ENCODE data around the gene RBBP5.
A peak's percentile ranks its signal among the peaks of the same experiment; 100 is the strongest.

RBBP5 gene

GRCh38 chr1:205072881-205073280, 48.9 kb downstream of the RBBP5 start:
- no peak for DNase-seq

DNA sequence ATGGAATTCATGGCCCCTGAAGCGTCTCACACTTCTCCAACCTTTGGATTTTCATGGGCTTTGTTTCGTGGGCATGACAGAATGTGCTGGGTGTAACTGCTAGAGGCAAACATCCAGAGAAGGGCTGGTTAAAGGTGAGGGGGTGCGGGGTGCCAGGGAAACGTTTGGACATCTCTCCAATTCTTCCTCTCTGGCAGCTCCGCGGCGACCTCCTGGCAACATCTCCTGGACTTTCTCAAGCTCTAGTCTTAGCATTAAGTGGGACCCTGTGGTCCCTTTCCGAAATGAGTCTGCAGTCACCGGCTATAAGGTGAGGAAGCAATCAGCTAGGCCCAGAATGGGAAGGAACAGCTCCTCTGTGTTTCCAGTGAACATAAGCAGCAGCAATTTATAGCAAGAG, 49.5 kb downstream of the RBBP5 start:
- DNase-seq = no peak

- no peak for DNase-seq
Observed at GRCh38 chr1:205071801-205072200, 50.0 kb downstream of the RBBP5 start.

DNA sequence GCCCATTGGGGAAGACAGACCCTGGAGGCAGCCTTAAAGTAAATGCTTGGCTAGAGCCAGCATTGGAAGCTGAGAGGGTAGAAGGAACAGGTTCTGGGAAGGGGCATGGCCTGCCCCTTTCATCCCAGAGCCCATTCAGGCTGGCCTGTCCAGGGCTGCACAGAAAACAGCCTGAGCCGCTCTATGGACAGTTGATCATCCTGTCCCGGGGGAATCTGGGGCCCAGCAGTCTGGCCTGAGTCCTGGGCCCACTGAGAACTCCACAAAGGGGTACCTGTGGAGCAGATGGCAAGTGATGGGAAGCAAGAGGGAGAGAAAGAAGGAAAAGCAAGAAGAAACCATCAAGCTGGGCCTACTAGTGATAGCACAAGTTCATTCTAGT, 50.8 kb downstream of the RBBP5 start:
- DNase-seq = no peak

GRCh38 chr1:205069371-205070125, 52.2 kb downstream of the RBBP5 start:
- no peak for DNase-seq

GRCh38 chr1:205068457-205069040, 53.2 kb downstream of the RBBP5 start:
- DNase-seq = no peak

DNA sequence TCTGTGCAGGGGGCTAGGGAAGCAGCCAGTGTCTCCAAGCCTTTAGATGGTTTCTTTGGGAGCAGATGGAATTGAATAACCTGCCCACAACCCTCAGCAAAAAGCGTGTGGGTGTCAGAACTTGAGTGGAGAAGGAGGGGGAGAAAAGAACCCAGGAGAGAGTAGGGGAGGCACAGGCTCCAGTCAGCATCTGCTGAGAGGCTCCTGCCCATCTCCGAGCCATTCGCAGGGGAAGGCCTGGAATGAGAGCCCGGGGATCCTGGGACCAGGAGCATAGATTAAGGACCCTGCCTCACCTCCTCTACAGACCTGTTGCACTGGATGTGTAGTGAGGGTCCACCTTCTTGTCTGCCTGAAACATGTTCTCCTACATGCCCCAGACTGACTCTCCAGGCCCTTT, 53.8 kb downstream of the RBBP5 start:
- DNase-seq = no peak

DNA sequence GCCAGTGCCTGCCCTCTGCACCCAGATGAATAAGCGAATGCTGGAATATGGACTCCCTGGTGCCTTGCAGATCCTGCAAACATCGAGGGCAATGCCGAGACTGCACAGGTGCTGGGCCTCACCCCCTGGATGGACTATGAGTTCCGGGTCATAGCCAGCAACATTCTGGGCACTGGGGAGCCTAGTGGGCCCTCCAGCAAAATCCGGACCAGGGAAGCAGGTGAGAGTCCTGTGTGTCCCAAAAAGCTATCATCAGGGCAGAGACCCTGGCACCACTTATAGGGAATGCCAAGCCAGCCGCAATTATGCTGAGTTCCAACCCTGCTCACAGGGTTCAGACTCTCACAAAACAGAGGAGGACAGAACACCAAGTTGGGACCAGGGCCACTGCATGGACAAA, 54.7 kb downstream of the RBBP5 start:
- no peak for DNase-seq

GRCh38 chr1:205066141-205066818, 55.5 kb downstream of the RBBP5 start:
- peak; percentile 62 for DNase-seq

GRCh38 chr1:205065666-205066065, 56.1 kb downstream of the RBBP5 start:
- DNase-seq = no peak

- no peak for DNase-seq
Observed at GRCh38 chr1:205064741-205065316, 56.9 kb downstream of the RBBP5 start.

DNA sequence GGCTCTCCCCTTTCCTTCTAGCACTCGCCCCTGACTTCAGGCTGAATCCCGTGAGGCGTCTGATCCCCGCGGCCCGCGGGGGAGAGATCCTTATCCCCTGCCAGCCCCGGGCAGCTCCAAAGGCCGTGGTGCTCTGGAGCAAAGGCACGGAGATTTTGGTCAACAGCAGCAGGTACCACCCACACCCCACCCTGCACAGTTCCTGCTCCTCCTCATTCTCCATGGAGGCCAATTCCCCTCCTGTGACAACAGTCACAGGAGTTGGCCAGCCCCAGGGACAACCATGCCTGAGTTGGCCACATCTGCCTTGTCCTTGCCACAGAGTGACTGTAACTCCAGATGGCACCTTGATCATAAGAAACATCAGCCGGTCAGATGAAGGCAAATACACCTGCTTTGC, 57.5 kb downstream of the RBBP5 start:
- no peak for DNase-seq

- DNase-seq = no peak
Observed at GRCh38 chr1:205062895-205063294, 58.9 kb downstream of the RBBP5 start.

- no peak for DNase-seq
Observed at GRCh38 chr1:205062319-205062718, 59.5 kb downstream of the RBBP5 start.

GRCh38 chr1:205061665-205062069, 60.1 kb downstream of the RBBP5 start:
- DNase-seq = peak; percentile 89

DNA sequence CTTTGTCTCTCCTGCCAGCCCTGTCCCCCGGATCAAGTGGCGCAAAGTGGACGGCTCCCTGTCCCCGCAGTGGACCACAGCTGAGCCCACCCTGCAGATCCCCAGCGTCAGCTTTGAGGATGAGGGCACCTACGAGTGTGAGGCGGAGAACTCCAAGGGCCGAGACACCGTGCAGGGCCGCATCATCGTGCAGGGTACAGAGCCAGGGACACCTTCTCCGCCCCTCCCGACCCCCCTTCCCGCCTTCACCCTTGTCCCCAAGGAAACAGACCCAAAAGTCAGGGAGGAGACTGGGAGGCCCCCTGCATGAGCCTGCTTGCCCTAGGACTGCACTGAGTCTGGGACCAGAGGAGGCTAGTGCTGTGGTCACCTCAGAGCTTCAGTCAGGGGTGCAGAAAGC, 60.6 kb downstream of the RBBP5 start:
- DNase-seq = no peak

- DNase-seq = no peak
Observed at GRCh38 chr1:205060746-205061145, 61.0 kb downstream of the RBBP5 start.

DNA sequence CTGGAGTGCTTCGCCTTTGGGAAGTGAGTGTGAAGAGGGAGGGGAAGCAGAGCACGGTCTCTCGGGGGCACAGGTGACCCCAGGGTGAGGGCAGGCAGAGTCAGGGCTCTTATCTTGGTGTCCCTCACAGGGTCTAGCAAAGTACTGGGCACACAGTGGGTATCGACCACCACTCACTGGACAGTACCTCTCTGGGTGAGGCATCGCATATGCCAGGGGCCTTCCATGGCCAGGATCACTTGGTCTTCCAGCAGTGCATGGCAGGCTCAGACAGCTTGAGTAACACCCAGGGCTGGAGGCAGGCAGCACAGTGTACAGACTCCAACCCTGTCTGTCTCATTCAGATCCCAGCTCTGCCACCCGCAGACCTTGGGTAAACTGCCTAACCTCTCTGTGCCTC, 62.1 kb downstream of the RBBP5 start:
- DNase-seq = no peak

DNA sequence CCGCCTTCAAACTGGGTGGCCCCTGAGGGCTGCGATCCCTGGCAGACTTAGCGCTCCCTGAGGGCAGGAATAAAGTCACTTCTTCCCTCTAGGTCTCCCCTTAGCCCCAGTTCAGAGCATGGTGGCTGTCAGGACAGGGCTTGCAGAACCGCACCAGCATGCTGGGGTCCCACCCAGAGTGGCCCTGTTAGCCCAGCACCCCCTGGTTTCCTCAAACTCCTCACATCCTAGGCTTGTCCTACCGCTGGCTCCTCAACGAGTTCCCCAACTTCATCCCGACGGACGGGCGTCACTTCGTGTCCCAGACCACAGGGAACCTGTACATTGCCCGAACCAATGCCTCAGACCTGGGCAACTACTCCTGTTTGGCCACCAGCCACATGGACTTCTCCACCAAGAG, 62.9 kb downstream of the RBBP5 start:
- DNase-seq = no peak

- DNase-seq = no peak
Observed at GRCh38 chr1:205057808-205058575, 63.8 kb downstream of the RBBP5 start.

GRCh38 chr1:205056956-205057568, 64.7 kb downstream of the RBBP5 start:
- DNase-seq = no peak

DNA sequence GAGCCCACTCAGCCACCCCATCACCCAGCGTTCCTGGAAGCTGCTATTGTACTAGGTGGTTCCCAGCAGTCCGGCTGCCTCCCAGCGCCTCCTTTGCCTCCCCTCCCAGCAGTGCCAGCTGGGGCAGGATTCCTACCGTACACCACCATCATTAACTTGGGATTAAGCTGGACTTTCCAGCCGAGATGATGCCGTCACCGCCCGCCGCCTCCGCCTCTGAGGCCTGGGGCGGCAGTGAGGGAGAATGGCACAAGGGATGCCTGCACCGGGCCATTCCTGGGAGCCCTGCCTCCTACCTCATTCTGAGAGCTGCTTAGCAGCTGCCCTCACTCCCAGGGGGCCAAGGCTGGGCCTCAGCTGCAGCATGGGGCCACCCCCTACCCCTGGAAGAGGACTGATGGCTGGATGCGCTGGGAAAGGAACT, 65.6 kb downstream of the RBBP5 start:
- DNase-seq = peak; percentile 66

- no peak for DNase-seq
Observed at GRCh38 chr1:205054013-205054412, 67.8 kb downstream of the RBBP5 start.

Measured in NCI-H69 (cell line).